GM18526 (cell line): ENCODE results near the gene CELSR2.

Experiments
- POLR2A ChIP-seq: IDR thresholded peaks from 3 replicates; pipeline ENCODE4 v1.6.1; 2011; ENCODE audit not compliant: insufficient read length; ENCODE audit errors: extremely low read depth

Gene CELSR2

DNA sequence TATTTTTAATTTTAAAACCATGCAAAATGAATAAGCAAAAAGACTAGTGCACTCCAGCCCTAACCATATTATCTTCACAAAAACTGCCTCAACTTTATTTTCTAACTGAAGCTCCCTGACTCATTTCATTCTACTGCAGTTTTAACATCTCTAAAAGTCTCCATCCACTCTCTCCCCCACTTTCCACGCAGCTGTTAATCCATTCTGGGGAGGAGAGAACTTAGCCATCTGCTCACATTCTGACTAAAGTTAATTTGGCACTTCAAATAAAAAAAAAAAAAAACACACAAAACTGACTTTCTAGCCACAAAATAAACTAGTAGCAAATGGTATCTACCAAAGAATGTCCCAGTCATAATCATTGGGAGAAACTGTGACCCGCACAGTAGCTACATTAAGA, 62.9 kb downstream of the CELSR2 start:
- no peak for TF ChIP-seq POLR2A

DNA sequence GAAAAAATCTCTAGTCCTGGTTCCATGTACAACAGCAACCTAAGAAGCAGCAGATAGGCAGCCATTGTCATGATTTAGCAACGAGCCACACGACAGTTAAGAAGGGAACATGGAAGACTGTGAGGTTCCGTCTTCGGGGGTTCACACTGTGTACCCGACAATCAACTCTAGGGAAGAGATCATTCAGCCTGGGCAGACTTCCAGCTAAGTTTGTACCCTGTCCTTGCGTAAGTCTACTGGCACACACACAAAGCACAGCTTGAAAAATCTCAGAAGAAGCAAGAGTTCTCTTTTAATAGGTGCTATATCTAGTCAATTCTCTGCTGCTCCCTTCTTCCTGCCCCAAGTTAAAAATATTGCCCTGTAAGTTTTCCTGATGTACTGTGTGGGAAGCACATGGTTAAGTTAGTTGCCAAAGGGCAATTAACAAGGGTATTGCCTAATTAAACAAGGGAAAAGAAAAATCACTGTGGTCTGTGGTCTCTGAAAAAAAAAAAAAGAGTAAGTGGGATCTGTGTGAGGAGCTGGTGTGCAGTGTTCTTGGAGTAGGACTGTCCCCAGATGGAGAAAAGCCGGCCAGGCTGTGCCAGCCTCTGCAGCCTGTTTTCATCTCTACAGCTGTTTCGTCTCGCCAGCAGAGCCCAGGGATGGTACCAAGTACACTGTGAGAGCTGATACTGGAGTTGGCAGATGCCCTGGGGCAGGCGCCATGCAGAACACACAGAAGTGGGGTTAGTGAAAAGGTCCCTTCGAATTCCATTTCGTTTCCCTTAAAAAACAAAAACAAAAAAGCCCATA, 63.8 kb downstream of the CELSR2 start:
- no peak for TF ChIP-seq POLR2A

DNA sequence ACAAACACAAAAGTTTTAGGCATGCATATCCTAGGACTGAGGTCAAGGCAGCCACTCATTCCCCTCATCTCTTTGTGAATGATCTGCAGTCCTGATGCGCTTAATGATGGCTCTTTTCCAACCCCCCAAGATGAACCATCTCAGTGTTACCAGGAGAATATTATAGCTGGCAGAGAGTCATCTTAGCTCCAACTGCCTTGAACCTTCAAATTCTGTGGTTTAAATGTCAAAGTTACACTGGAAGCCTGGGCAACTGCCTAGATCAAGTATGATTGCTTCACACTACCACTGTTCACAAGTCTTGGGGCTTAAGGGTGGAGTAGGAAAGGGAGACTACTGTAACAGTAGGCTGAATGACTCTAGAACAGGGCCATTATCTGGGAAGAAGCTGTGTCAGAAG, 65.5 kb downstream of the CELSR2 start:
- no peak for TF ChIP-seq POLR2A

DNA sequence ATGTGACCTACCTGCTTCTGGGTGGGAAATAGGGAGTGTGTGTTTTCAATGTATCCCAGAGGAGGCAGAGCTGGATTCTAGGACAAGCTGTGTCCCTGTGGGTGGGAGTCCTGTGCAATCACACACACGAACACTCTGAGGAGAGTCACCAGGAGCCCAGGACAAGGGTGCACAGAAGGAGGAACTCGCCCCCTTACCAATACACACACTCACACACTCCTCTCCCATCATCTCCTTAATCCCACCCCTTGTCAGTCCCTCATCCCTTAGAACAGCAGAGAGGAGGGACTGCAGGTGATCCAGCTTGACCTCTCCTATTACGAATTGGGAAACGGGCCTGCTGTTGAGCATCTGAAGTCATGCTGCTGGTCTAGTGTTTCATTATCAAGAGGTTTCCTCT, 65.9 kb downstream of the CELSR2 start:
- no peak for TF ChIP-seq POLR2A

DNA sequence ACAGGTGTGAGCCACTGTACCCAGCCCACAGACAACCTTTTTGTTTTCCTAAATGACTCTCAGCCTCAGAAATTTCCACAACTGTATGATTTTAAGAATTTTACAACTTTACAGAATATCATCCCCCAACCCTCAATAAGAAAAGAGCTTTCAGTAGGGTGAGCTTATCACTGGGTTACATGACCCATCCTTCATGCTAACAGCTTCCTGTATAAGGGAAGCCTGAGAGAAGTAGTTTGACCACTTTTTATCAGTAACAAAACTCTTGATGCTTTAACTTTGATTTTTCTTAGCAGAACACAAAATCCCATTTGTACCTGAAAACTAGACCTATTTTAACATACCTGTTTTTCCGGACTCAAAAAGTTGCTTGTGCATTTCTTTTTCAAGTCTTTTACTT, 67.2 kb downstream of the CELSR2 start:
- no peak for TF ChIP-seq POLR2A

DNA sequence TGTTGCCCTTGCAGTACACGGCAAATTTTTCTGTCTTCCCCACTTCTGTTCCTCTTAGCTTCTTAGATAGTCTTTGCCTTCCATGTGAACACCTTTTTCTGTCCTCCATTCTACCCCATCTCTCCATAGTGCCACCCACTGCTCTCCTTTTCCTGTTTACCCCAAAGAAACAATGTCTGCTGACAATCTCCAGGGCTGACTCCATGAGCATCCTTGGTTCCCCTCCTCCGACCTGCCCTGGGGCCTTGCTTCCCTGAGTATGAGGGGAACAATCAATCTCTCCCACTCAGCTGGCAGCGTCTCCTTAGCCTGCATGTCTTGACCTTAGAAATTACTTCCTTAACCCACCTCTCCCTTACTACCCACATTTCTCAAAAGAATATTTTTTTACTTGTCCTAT, 69.8 kb downstream of the CELSR2 start:
- TF ChIP-seq POLR2A: no peak

DNA sequence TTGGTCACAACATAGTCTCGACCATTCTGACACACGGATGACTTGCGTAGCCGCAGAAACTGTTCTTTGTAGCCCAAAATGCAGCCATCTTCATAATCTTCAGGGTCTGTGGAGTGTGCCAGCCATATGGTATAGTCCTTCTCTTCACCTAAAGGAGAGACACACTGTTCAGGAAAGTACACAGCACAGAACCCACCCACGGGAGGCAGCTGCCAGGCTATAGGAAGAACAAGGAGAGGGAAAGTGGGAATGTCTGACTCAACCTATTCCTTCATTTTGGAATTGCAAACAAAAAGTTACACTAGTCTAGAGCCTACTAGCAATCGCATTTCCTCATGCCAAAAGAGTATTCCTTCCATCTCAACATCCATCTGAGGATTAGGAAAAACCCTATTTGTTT, 73.6 kb downstream of the CELSR2 start:
- TF ChIP-seq POLR2A: no peak
